GM19372 (cell line): ENCODE data around the gene NOTCH3.

ENCODE experiments used
- ATAC-seq: cut with Tn5 transposase; IDR thresholded peaks from one replicate; pipeline ENCODE4 v1.9.1; 2021; ENCODE audit warnings: mild to moderate bottlenecking, low read depth, moderate library complexity; ENCODE audit not compliant: unreplicated experiment

Gene NOTCH3

DNA sequence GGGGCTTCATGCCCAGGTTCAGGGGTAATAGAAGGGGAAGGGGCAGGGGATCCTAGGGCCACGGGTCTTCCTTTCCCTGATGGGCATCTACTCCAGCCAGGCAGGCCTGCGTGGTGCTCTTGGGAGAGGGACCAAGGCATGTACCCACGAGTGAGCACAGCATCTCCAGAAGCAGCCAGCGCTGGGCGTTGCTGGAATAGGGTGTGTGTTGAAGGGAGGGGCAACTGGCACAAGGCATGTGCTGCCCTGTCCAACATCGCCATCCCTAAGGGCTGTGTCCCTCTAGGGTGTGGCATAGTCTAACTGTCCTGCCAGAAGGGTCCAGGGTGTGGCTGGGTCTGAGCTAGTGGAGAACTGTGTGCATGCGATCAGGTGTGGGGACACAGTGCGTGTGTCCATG, 2.9 kb downstream of the NOTCH3 start:
- ATAC-seq: no peak

DNA sequence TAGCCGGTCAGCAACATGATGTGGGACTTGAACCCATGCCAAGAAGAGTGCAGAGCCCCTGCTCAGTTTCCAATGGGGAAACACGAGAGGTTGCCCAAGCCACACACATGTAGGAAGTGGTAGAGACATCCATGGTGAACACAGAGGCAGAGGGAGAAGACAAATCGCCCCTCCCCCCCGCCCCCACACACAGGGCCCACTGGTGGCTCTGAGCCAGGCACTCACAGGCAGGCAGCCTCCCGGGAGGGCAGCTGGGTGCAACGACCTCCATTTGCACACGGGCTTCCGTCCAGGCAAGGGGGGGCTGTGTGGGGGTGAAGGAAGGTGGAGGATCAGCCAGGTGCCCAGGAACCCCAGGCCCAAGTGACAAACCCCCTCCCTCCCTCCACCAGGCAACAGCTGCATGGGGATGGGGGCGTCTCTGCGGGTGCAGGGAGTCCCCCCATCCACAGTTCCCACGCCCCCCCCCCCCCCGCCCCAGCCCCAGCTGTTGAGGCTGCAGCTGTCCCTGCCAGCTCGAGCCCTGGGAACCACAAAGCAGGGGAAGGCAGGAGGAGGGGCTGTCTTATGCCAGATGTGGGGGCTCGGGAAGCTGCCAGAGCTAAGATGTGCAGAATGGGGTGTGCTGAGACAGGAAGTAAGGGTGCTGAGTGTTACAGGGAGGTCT, 3.4 kb downstream of the NOTCH3 start:
- no peak for ATAC-seq

DNA sequence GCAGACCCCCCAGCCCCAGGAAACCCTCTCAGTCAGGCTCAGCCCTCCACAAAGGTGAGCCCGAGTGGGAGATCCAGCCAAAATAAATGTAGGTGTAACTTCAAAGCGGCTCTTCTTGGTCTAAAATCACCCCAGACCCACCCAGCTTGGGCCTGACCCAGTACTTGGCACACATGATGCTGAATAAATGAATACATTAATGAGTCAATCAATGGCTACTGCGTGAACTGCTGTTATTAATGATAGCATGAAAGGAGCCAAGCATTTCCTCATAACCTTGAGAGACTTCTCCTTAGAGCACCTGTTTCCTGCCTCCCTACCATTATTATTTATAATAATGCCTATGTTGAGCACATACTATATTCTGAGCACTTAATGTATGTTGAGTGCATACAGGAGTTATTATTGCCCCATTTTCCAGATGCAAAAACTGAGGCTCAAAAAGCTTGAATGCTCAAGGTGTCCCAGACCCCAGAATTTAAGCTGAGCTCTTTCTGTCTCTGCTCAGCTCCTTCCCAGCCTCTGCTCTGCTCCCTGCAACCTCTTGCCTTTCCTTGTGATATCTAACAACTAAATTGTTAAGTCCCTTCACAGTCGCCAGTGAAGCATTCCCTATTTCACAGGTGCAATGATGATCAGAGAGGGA, 4.3 kb downstream of the NOTCH3 start:
- no peak for ATAC-seq

DNA sequence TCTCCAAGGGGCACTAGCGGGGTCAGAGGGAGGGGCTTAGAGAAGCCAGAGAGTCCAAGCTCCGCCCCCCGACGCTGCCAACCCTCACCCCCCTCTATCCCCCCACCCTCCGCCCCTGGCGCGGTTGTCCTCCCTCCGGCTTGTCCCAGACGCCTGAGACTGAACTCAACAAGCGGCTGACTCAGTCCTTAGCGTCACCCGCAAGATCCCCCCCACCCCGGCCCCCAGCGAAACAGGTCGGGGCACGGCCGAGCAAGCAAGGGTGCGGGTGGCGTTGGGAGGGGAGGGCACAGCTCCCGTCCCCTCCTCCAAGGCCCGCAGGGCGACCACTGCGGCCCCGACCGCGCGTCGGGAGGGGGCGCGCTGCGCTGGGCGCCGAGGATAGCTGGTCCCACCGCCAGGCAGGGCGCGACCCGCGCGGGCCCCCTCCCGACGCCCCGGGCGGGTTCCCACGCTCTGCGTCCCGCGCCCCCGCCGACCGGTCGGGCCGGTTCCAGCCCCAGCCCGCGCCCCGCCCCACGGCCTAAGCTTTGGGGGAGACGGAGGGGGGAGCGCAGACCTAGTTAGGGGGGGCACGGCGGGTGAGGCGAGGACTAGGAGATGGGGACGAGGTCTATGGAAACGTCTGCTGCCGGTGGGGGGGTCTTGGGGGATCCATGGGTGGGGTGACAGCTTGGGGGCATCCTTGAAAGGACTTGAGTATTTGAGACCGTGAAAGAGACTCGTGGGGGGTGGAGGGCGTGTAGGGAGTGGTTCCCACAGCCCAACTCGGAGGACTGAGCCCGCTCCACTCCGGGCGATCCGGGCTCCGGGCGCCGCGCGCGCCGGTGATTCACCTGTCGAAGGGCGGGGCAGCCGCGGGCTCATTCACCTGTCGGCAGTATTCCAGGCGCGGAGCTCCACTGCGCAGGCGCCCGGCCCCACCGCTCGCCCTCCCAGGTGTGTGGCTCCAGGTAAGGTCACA, 5.1 kb downstream of the NOTCH3 start:
- no peak for ATAC-seq

DNA sequence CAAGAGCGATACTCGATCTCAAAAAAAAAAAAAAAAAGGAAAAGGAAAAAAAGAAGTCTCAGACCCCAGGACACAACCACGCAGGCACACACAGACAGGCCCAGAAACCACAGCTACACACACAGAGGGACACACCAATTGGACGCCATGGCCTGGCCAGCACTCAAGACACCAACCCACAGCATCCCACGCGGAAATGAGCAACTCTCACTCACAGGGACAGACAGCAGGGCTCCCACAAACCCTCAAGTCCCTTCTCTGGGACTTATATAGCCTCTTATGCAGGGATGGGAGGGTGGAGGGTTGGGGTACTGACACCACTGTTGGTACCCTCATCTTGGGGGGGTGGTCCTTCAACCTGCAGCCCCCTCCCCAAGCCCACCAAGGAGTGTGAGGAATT, 5.9 kb downstream of the NOTCH3 start:
- no peak for ATAC-seq

DNA sequence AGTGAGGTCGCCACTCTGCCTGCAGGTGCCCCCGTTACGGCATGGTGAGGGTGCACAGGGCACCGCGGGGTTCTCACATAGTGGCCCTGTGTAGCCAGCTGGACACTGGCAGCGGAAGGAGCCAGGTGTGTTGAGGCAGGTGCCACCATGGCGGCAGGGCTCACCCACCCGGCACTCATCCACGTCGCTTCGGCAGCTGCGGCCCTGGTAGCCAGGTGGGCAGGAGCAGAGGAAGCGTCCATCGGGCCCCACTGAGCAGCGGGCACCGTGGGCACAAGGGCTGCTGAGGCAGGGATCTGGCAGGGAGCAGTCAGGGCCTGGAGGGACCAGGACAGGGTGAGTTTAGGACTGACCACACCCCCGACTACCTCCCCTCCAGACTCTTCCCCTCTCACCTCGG, 8.8 kb downstream of the NOTCH3 start:
- no peak for ATAC-seq

DNA sequence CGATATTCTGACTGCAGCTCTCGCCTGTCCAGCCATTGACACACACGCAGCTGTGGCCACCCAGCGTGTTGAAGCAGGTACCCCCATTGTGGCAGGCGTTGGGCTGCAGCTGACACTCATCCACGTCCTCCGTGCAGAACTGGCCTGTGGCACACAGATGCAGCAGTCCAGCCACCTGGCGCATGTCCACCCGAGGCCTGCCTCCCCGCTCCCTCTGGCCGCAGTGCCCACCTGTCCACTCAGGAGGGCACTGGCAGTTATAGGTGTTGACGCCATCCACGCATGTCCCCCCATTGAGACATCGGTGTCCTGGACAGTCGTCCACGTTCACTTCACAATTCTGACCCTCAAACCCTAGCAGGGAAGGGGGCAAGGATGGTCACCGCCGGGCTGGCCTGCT, 9.3 kb downstream of the NOTCH3 start:
- ATAC-seq: no peak

DNA sequence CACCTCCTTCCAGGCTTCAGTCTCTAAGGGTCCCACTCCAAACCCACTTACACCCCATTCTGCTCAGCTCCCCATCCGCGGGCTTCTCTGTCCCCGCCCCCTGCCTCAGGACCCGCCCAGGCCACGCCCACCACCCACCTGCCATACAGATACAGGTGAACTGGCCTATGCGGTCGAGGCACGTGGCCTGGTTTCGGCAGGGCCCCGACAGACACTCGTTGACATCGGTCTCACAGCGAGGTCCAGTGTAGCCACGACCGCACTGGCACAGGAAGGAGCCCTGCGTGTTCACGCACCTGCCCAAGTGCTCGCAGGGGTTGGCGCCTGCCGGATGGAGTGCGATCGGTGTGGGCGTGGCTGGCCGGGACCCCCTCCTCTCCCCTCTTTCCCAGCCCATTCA, 11.9 kb downstream of the NOTCH3 start:
- no peak for ATAC-seq

DNA sequence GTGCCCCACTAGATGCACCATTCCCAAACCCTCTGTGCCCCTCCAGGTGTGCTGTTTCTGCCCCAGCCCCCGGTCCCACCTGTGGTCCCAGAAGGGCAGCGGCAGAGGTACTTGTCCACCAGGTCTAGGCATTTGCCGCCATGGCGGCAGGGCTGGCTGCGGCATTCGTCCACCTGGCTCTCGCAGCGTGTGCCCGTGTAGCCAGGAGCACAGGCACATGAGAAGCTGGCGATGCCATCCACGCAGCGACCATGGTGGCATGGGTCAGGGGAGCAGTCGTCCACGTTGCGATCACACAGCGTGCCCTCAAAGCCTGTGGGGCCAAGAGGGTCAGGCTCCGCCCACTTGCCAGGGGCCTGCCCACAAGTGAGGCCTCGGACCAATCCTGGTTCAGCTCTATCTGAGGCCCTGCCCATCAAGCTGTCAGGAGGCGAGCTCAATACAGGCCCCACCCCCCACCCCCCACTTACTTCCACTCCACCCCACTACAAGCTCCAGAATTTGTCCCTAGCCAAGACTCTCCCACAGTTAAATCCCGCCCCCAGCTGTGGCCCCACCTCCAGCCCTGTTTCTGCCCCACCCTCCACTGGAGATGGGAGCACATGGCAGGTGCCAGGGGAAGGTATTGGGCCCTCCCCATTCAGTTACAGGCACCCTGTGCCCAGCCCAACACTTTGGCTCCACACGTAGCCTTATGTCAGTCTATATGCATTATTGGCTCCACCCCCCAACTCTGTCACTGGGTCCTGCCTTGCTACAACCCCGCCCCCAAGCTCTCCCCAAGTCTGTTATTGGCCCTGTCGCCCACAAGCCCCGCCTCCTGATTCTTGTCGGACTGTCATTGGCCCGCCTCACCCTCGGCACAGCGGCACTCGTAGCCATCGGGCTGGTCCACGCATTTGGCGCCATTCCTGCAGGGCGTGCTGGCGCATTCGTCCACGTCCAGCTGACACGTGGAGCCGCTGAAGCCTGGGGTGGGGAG, 13.5 kb downstream of the NOTCH3 start:
- no peak for ATAC-seq

DNA sequence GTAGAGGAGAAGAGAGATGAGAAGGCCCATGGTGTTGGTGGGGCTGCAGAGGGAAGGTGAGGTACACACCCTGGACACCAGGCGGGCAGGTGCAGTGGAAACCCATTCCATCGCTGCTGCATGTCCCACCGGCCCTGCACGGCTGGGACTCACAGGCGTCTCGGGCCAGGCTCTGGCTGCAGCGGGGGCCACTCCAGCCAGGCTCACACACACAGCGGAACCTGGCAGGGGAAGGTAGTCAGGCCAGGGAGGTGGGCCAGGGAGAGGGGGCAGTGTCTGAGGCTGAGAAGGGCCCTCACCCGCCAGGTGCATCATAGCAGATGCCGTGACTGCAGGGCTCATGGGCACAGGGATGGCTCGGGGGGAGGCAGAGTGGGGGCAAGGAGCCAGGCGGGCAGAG, 15.6 kb downstream of the NOTCH3 start:
- ATAC-seq: no peak

DNA sequence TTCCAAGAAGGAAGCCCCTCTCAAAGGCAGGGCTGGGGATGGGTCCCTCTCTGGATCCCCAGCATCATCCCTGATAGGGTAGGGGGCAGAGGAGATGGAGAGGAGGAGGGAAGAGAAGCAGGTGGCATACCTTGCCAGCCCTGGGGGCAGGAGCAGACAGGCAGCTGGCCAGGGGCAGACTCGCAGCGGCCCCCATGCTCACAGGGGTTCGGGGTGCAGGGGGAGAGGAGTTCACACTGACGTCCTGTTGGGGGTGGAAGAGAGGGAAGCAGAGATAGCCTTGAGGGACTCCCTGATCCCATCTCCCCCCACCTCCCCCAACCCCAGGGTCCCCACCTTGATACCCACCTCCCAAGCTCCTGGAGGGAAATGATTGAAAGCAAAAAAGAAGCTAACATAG, 16.0 kb downstream of the NOTCH3 start:
- no peak for ATAC-seq

DNA sequence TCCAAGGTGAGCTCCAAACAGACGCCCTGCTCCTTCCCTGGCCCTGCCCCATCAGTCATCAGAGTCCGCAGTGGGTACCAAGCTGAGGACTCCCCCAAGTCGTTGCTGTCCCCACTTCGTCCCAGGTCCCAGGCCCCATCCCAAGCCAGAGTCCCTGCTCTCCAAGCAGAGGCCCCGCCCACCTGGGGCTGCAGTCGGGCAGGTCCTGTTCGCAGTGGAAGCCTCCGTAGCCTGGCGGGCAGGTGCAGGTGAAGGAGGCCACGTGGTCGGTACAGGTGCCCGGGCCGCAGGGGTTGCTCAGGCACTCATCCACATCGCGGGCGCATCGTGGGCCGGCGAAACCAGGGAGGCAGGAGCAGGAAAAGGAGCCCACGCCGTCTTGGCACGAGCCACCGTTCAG, 19.4 kb downstream of the NOTCH3 start:
- ATAC-seq: no peak

DNA sequence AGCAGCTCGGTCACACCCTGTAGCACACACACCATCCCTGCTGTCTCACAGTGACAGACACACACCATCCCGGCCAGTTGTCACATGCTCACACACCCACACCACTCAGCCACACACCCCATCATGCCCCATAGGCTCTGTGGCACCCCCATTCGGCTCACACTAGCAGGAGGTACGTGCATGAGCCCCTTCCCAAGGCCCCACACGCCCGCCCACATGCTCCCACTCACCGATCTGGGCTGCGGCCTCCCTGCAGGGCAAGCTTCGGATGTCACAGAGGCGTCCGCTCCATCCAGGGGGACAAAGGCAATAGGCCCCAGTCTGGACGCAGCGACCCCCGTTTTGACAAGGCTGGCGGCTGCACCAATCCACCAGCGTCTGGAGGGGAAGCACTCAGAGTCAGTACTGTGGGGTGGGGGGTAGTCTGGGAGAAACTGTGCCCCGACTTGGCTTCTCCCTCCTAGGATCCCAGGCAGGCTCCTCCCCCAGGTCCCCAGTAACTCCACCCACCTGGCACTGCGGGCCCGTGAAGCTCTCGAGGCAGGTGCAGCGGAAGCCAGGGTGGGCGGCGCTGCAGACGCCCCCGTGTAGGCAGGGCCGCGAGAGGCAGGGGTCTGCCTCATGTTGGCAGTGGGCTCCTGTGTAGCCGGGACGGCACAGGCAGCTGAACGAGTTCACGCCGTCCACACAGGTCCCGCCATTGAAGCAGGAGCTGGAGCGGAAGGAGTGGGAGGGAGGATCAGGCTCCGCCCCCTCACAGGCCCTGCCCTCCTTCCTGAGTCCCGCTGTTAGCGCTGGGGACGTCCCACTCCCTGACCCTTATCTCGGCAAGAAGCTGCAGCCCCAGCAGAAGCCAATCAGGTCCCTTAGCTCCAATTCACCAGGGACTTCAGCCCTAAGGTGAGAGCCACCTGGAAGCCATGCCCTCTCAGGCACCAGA, 20.1 kb downstream of the NOTCH3 start:
- ATAC-seq: no peak

DNA sequence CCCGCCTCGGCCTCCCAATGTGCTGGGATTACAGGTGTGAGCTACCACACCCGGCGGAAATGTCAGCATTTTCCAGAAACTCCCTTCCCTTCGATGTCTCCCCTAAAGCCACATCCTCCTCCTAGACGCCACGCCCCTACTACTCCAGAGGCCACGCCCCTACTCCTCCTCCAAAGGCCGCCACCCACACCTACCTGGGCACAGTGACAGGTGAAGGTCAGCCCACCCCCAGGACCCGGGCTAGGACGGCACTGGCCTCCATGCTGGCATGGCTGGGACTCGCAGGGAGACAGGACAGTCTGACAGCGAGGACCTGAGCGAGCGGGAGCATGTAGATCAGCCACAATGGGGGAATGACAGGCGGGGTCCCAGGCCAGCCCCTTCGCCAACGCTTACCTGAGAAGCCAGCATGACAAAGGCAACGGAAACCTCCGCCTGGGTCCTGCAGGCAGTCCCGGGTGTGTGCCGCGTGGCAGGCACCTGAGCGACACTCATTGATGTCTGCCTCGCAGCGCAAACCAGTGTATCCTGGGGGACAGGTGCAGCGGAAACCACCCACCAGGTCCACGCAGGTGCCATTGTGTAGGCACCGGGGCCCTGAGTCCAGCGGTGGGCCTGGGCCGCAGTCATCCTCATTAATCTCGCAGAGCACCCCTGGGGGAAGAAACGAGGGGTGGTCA, 22.0 kb downstream of the NOTCH3 start:
- ATAC-seq: no peak

DNA sequence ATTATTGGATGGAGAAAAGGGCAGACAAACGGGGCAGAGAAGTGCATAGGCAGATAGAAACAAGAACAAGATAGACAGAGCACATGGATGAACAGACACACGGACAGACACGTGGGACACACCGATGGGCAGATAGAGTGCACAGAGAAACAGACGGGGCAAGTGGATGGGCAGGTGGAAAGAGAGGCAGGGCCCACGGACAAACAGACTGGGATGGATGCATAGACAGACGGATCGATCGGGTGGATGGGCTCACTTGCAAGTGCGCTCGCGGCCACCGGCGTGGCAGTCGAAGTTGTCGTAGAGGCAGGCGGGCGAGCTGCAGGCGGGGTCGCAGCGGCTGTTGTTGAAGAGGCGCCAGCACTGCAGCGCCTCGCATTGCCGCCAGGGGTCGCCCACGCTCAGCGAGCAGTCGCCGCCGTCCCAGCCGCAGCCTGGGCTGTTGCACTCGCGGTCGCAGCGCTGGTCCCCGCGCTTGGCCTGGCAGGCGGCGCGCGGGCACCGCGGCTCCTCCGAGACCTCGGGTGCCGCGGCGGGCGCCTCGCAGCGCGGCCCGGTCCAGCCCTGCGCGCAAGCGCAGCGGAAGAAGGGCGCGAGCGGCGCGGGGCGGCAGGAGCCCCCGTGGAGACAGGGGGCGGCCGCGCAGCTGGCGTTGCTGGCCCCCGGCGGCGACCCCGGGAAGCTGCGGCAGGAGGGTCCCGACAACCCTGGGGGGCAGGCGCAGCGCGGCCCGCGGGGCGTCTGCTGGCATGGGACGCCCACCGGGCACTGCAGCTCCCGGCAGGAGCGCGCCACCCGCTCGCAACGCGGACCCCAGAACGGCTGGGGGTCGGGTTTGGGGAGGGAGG, 23.3 kb downstream of the NOTCH3 start:
- ATAC-seq: no peak

DNA sequence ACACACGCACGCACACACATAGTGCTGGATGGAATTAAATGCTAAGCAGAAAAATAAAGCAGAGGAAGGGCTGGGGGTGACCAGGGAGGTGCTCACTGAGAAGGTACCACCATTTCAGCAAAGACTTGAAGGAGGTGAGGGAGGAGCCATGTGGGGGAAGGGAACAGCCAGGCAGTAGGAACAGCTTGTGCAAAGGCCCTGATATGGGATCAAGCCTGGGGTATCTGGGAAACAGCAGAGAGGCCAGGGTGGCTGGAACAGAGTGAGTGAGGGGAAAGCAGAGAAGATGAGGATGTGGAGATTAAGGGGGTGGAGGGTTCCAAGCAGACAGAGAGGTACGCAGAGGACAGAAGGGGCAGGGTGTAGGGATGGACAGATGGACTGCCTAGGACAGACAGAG, 25.2 kb downstream of the NOTCH3 start:
- ATAC-seq: no peak

DNA sequence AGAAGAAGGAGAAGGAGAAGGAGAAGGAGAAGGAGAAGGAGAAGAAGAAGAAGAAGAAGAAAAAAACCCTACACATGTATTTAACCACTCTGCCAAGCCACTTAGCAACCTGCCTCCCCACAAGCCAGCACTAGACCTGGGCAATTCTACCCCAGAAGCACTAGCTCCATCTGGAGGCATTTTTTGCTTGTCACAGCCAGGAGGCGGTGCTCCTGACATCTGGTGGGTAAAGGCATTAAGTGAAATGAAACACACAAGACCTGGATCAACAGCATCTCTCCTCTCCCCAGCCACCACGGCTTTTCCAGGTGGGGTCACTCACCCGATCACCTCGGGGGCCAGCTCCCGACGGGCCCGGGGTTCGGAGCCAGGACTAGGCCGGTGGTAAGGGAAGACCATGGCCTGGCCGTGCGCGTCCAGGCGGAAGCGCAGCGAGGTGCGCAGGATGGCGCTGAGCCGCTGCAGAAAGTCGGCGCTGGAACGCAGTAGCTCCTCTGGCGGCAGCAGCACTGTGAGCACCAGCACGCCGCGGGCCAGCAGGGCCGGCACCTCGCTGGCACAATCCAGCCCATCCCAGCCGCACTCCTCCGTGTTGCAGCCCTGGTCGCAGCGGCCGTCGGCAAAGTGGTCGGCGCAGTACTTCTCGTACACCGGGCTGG, 26.9 kb downstream of the NOTCH3 start:
- ATAC-seq: no peak
